ENCODE measurements around the gene GPR162.

Gene GPR162

GRCh38 chr12:6821591-6822425, at the start of gene GPR162:
GPR162 (plus strand) TSS chr12:6821821; CDS start chr12:6823899, 2,078 bp downstream.
- no peak for TF ChIP-seq CTCF (IDR thresholded peaks at IDR 0.05; ENCODE audit: low read depth, low read length, missing control alignments)
- H3K4me3 ChIP-seq (ENCODE audit: low read depth, low read length), result peak within 1 kb of the TSS; percentile 52
- DNase-seq (ENCODE audit: low read depth), result no peak
- in situ Hi-C loops (cut with HindIII; ENCODE audit: low sequenced_read_pairs), result no loop called here

GRCh38 chr12:6772331-6772695, 49.3 kb upstream of the GPR162 start, which contains the start of gene LAG3:
LAG3 (plus strand) TSS chr12:6772520; CDS start chr12:6772853, 333 bp downstream.
- no peak within 1 kb of the TSS for H3K4me3 ChIP-seq (ENCODE audit: low read depth, low read length)
- no peak for TF ChIP-seq CTCF (IDR thresholded peaks at IDR 0.05; ENCODE audit: low read depth, low read length, missing control alignments)
- in situ Hi-C loops (cut with HindIII; ENCODE audit: low sequenced_read_pairs), result no loop called here

GRCh38 chr12:6772726-6773589, 48.7 kb upstream of the GPR162 start:
- in situ Hi-C loops (cut with HindIII; ENCODE audit: low sequenced_read_pairs), result no loop called here
- no peak overlapping the region for H3K4me3 ChIP-seq (ENCODE audit: low read depth, low read length)
- no peak for DNase-seq (ENCODE audit: low read depth)
- TF ChIP-seq CTCF (IDR thresholded peaks at IDR 0.05; ENCODE audit: low read depth, low read length, missing control alignments), result no peak

More at GRCh38 chr12:6772331-6772695, 49.3 kb upstream of the GPR162 start, which contains the start of gene LAG3:
- DNase-seq (ENCODE audit: low read depth), result no peak

GRCh38 chr12:6773590-6774351, 47.9 kb upstream of the GPR162 start:
- no peak for TF ChIP-seq CTCF (IDR thresholded peaks at IDR 0.05; ENCODE audit: low read depth, low read length, missing control alignments)
- no peak for DNase-seq (ENCODE audit: low read depth)
- H3K4me3 ChIP-seq (ENCODE audit: low read depth, low read length), result no peak overlapping the region
- in situ Hi-C loops (cut with HindIII; ENCODE audit: low sequenced_read_pairs), result no loop called here

GRCh38 chr12:6774499-6775062, 47.0 kb upstream of the GPR162 start:
- in situ Hi-C loops (cut with HindIII; ENCODE audit: low sequenced_read_pairs), result no loop called here
- DNase-seq (ENCODE audit: low read depth), result no peak
- no peak overlapping the region for H3K4me3 ChIP-seq (ENCODE audit: low read depth, low read length)
- TF ChIP-seq CTCF (IDR thresholded peaks at IDR 0.05; ENCODE audit: low read depth, low read length, missing control alignments), result no peak
